H1 (cell line): ENCODE results near the gene ELOVL5. TPM values are rescaled to one million over a fixed set of nuclear protein-coding genes. Genes with fewer than 3 reads are reported as not detected.

Experiments used
- CTCF ChIA-PET: fragments of 300-600 bp; sonication (Branson Sonifier 250); formaldehyde crosslinking; loops from one replicate; lab custom pipeline; 2021; ENCODE audit not compliant: partially characterized antibody; lab: Charles Lee
- POLR2A ChIA-PET: fragments of 300-600 bp; sonication (Branson Sonifier 250); formaldehyde crosslinking; loops from one replicate; lab custom pipeline; 2021; ENCODE audit warnings: inconsistent platforms; ENCODE audit not compliant: partially characterized antibody; lab: Charles Lee
- DNase-seq, 2 experiments: peaks; one replicate each; pipeline versions ENCODE4 v3.0.0 to v3.0.0-alpha.2; 2010 to 2022; ENCODE audit warnings: low spot score in 2 of 2, low read depth in 1 of 2, mixed read lengths in 1 of 2
- FAIRE-seq: peaks from 2 replicates; lab custom pipeline; 2011; peaks lifted over from hg19 to GRCh38; lab: Jason Lieb, UNC
- H2AFZ ChIP-seq: 2 replicates; pipeline ENCODE4 v1.8.1; 2012; ENCODE audit warnings: low read length, inconsistent platforms
- H2AK5ac ChIP-seq: 2 replicates; pipeline ENCODE4 v1.6.1; 2013; ENCODE audit warnings: low read depth, low read length
- H2BK120ac ChIP-seq: replicated peaks from 2 replicates; pipeline ENCODE3; 2013; ENCODE audit warnings: low read depth, low read length, inconsistent platforms
- H2BK12ac ChIP-seq: 2 replicates; pipeline ENCODE4 v1.6.1; 2013; ENCODE audit warnings: low read depth, low read length
- H2BK15ac ChIP-seq: 2 replicates; pipeline ENCODE4 v1.6.1; 2013; ENCODE audit warnings: low read length
- H2BK20ac ChIP-seq: 2 replicates; pipeline ENCODE4 v1.6.1; 2013; ENCODE audit warnings: low read length
- H2BK5ac ChIP-seq: 2 replicates; pipeline ENCODE4 v1.6.1; 2013; ENCODE audit warnings: low read depth, low read length
- H3K14ac ChIP-seq: 2 replicates; pipeline ENCODE4 v1.6.1; 2013; ENCODE audit warnings: inconsistent platforms; ENCODE audit not compliant: insufficient read length
- H3K18ac ChIP-seq: 2 replicates; pipeline ENCODE4 v1.6.1; 2013; ENCODE audit warnings: low read length; ENCODE audit errors: extremely low read depth
- H3K23ac ChIP-seq: 2 replicates; pipeline ENCODE4 v1.6.1; 2013; ENCODE audit warnings: inconsistent platforms; ENCODE audit not compliant: insufficient read length
- H3K23me2 ChIP-seq: 2 replicates; pipeline ENCODE4 v1.6.1; 2013; ENCODE audit warnings: low read depth, low read length
- H3K27ac ChIP-seq: 2 replicates; pipeline ENCODE4 v1.6.1; 2011; ENCODE audit warnings: low read depth, low read length, inconsistent platforms
- H3K27me3 ChIP-seq, 4 experiments: replicated peaks in 1 of 4; 1 replicate in 1 of 4; 2 replicates in 3 of 4; pipeline versions ENCODE4 v1.6.1 to v1.8.1; 2011 to 2013; ENCODE audit warnings: low read length in 3 of 4, mild to moderate bottlenecking in 3 of 4, inconsistent platforms in 2 of 4, mixed read lengths in 2 of 4, moderate library complexity in 1 of 4; ENCODE audit not compliant: control insufficient read depth in 3 of 4, insufficient read depth in 3 of 4; ENCODE audit errors: extremely low read depth in 1 of 4
- H3K36me3 ChIP-seq, 4 experiments: 2 replicates each; pipeline versions ENCODE4 v1.6.1 to v1.8.1; 2011 to 2013; ENCODE audit warnings: mild to moderate bottlenecking in 4 of 4, low read length in 3 of 4, moderate library complexity in 2 of 4, control low read depth in 1 of 4, inconsistent platforms in 1 of 4; ENCODE audit not compliant: insufficient read depth in 4 of 4, control insufficient read depth in 2 of 4
- H3K4ac ChIP-seq: replicated peaks from 2 replicates; pipeline ENCODE3; 2013; ENCODE audit warnings: low read length, low read depth, mixed read lengths, inconsistent platforms; ENCODE audit not compliant: insufficient read length
- H3K4me1 ChIP-seq, 4 experiments: replicated peaks in 1 of 4; 1 replicate in 1 of 4; 2 replicates in 3 of 4; pipeline versions ENCODE4 v1.6.1 to v1.8.1; 2011 to 2013; ENCODE audit warnings: low read length in 3 of 4, inconsistent platforms in 2 of 4, mixed read lengths in 1 of 4; ENCODE audit not compliant: insufficient read depth in 4 of 4, control insufficient read depth in 3 of 4
- H3K4me2 ChIP-seq, 2 experiments: 2 replicates each; pipeline versions ENCODE4 v1.6.1 to v1.8.1; 2011 to 2013; ENCODE audit warnings: low read depth in 2 of 2, low read length in 2 of 2, control low read depth in 1 of 2, inconsistent platforms in 1 of 2, mild to moderate bottlenecking in 1 of 2; ENCODE audit not compliant: insufficient read depth in 1 of 2
- H3K4me3 ChIP-seq, 4 experiments: fragments of 200-600, 300-600 bp in 1 of 4; sonication (generic), shearing (Covaris generic), sonication (Bioruptor Twin) in 1 of 4; 2 replicates each; pipeline versions ENCODE4 v1.5.1 to v1.8.1; 2011 to 2016; ENCODE audit warnings: low read length in 4 of 4, low read depth in 3 of 4, control low read depth in 2 of 4, inconsistent platforms in 2 of 4, mild to moderate bottlenecking in 2 of 4, mixed read lengths in 1 of 4, moderate library complexity in 1 of 4; ENCODE audit not compliant: insufficient read depth in 2 of 4; ENCODE audit errors: extremely low read depth in 1 of 4
- H3K56ac ChIP-seq: replicated peaks from 2 replicates; pipeline ENCODE3; 2013; ENCODE audit warnings: low read depth, mild to moderate bottlenecking, mixed read lengths, low read length, inconsistent platforms; ENCODE audit not compliant: insufficient read length
- H3K79me1 ChIP-seq: 2 replicates; pipeline ENCODE4 v1.6.1; 2013; ENCODE audit warnings: low read depth, low read length, control low read depth
- H3K79me2 ChIP-seq, 2 experiments: 2 replicates each; pipeline versions ENCODE4 v1.6.1 to v1.8.1; 2012 to 2013; ENCODE audit warnings: low read length in 2 of 2, mild to moderate bottlenecking in 2 of 2, inconsistent platforms in 1 of 2; ENCODE audit not compliant: insufficient read depth in 2 of 2, control insufficient read depth in 1 of 2
- H3K9ac ChIP-seq, 4 experiments: replicated peaks in 1 of 4; 1 replicate in 1 of 4; 2 replicates in 3 of 4; pipeline versions ENCODE4 v1.6.1 to v1.8.1; 2011 to 2013; ENCODE audit warnings: low read depth in 3 of 4, low read length in 3 of 4, control low read depth in 2 of 4, mild to moderate bottlenecking in 2 of 4, moderate library complexity in 2 of 4, inconsistent platforms in 1 of 4; ENCODE audit errors: extremely low read depth in 1 of 4
- H3K9me3 ChIP-seq, 2 experiments: 2 replicates each; pipeline versions ENCODE4 v1.6.1 to v1.8.1; 2012 to 2013; ENCODE audit warnings: mild to moderate bottlenecking in 2 of 2, moderate library complexity in 2 of 2, control low read depth in 1 of 2, inconsistent platforms in 1 of 2, low read depth in 1 of 2, low read length in 1 of 2, mixed read lengths in 1 of 2; ENCODE audit not compliant: insufficient read depth in 2 of 2
- H4K20me1 ChIP-seq, 2 experiments: replicated peaks in 1 of 2; 2 replicates each; pipeline versions ENCODE3 to v1.8.1; 2011 to 2013; ENCODE audit warnings: inconsistent platforms in 2 of 2, low read length in 2 of 2, mild to moderate bottlenecking in 1 of 2; ENCODE audit not compliant: insufficient read depth in 2 of 2, control insufficient read depth in 1 of 2
- H4K5ac ChIP-seq: 2 replicates; pipeline ENCODE4 v1.6.1; 2013; ENCODE audit warnings: low read length, low read depth, mixed read lengths, inconsistent platforms; ENCODE audit not compliant: insufficient read length
- H4K8ac ChIP-seq: 2 replicates; pipeline ENCODE4 v1.8.0; 2013; ENCODE audit warnings: mild to moderate bottlenecking, moderate library complexity, low read length, inconsistent platforms; ENCODE audit not compliant: insufficient read depth; ENCODE audit errors: extremely low read depth
- H4K91ac ChIP-seq: replicated peaks from 2 replicates; pipeline ENCODE3; 2013; ENCODE audit warnings: low read length, mixed read lengths, inconsistent platforms; ENCODE audit not compliant: insufficient read length
- BACH1 ChIP-seq: IDR thresholded peaks from 2 replicates; pipeline ENCODE4 v1.6.1; 2012; ENCODE audit warnings: low read length, improper control_type of control experiment
- BRCA1 ChIP-seq: IDR thresholded peaks from 2 replicates; pipeline ENCODE4 v1.6.1; 2012; ENCODE audit warnings: low read depth, low read length, improper control_type of control experiment
- CBX5 ChIP-seq: fragments of 300-800, 300-1000 bp; sonication (generic); IDR thresholded peaks from 2 replicates; pipeline ENCODE4 v1.7.1; 2016; ENCODE audit warnings: antibody characterized with exemption, low read length, low read depth
- E2F6 ChIP-seq: IDR thresholded peaks from 2 replicates; pipeline ENCODE4 v1.6.1; 2012; ENCODE audit warnings: inconsistent platforms
- GABPA ChIP-seq: IDR thresholded peaks from 2 replicates; pipeline ENCODE4 v1.6.1; 2011; ENCODE audit warnings: mild to moderate bottlenecking, low read length, moderate library complexity, borderline replicate concordance; ENCODE audit not compliant: insufficient read depth
- GTF2F1 ChIP-seq: IDR thresholded peaks from 2 replicates; pipeline ENCODE4 v1.6.1; 2012; ENCODE audit warnings: low read depth, low read length, improper control_type of control experiment, borderline replicate concordance
- MAX ChIP-seq: IDR thresholded peaks from 2 replicates; pipeline ENCODE4 v1.6.1; 2012; ENCODE audit warnings: inconsistent platforms
- NANOG ChIP-seq: IDR thresholded peaks from 2 replicates; pipeline ENCODE4 v1.6.1; 2011; ENCODE audit warnings: low read length, low read depth, mild to moderate bottlenecking, inconsistent platforms; ENCODE audit not compliant: insufficient read depth, poor library complexity, severe bottlenecking
- NRF1 ChIP-seq: IDR thresholded peaks from 2 replicates; pipeline ENCODE4 v1.6.1; 2011; ENCODE audit warnings: mild to moderate bottlenecking, low read depth, low read length, improper control_type of control experiment
- RBBP5 ChIP-seq: IDR thresholded peaks from 2 replicates; pipeline ENCODE4 v1.7.1; 2012; ENCODE audit warnings: low read depth, mild to moderate bottlenecking, inconsistent platforms, low read length, moderate library complexity, borderline replicate concordance
- RFX5 ChIP-seq: IDR thresholded peaks from 2 replicates; pipeline ENCODE4 v1.6.1; 2011; ENCODE audit warnings: low read depth, low read length, improper control_type of control experiment, borderline replicate concordance
- SP4 ChIP-seq: IDR thresholded peaks from 2 replicates; pipeline ENCODE4 v1.6.1; 2012; ENCODE audit warnings: low read length, inconsistent platforms
- SRF ChIP-seq: IDR thresholded peaks from 2 replicates; pipeline ENCODE4 v1.6.1; 2011; ENCODE audit warnings: mild to moderate bottlenecking, low read depth, low read length, moderate library complexity
- WGBS, 2 experiments: shearing (Covaris generic) in 1 of 2; methylation state at CpG; one replicate each; pipeline versions ENCODE4 v1.1.6 to v1.1.7; 2013 to 2015; ENCODE audit warnings: low lambda C conversion rate in 2 of 2, mixed read lengths in 2 of 2, inconsistent platforms in 1 of 2, low coverage in 1 of 2, missing lambda C conversion rate in 1 of 2; ENCODE audit not compliant: insufficient replicate concordance in 2 of 2, insufficient coverage in 1 of 2, insufficient read length in 1 of 2; ENCODE audit errors: extremely low coverage in 1 of 2, missing lambda C conversion rate in 1 of 2; 5-methylcytosine and 5-hydroxymethylcytosine counted together
- polyA plus RNA-seq, 7 experiments: library from polyadenylated mRNA; depleted of rRNA in 3 of 7; stranded (reverse) in 5 of 7; unstranded in 2 of 7; fragments of >200 nt in 5 of 7; fragments of 200-250 nt in 2 of 7; gene quantifications; 1 replicate in 5 of 7; 2 replicates in 1 of 7; 4 replicates in 1 of 7; pipeline versions ENCODE4 v1.2.1 to v1.2.3, GENCODE V29; 2011 to 2013; ENCODE audit warnings: missing spikeins in 2 of 7, mixed read lengths in 2 of 7
- total RNA-seq: library from RNA; stranded (reverse); fragmentation: NEBNext Ultra II Directional; extraction: Animal tissue kit (Norgen Biotek cat#: 25700); gene quantifications from 2 replicates; pipeline ENCODE4 v1.2.1, GENCODE V29; 2021

ELOVL5 gene
- total and polyA plus RNA-seq, 2 of the 8 experiments (the other 6 are each of a cell fraction or from before 2014, with no cell fraction given) = 113 to 156 TPM

- Histone ChIP-seq H3K18ac (no peak overlapping the region), H3K79me2 (peaks cover 15 to 92% of the 10 kb centered on the region in 2 experiments; a peak in 3 of 4 replicates), H3K27me3 (no peaks in the 10 kb centered on the region), H4K5ac (no peak overlapping the region), H4K91ac (no peak overlapping the region), H3K4ac (no peak overlapping the region), H3K14ac (no peak overlapping the region), H3K9me3 (no peaks in the 10 kb centered on the region), H3K56ac (no peak overlapping the region), H2BK120ac (no peak overlapping the region), H4K20me1 (peaks cover 9 to 21% of the 10 kb centered on the region in 2 experiments), H2AK5ac (no peak overlapping the region), H3K4me1 (peaks cover 0 to 3% (median 1%) of the 10 kb centered on the region in 4 experiments; a peak in 1 of 7 replicates), H3K36me3 (no peaks in the 10 kb centered on the region; a peak in 1 of 8 replicates), H3K4me2 (no peak overlapping the region), H3K23ac (no peak overlapping the region), H3K9ac (no peak overlapping the region), H3K27ac (no peak overlapping the region), H2BK15ac (no peak overlapping the region), H2BK20ac (no peak overlapping the region), H2BK5ac (no peak overlapping the region), H3K4me3 (no peak overlapping the region), H3K23me2 (no peaks in the 10 kb centered on the region), H2BK12ac (no peak overlapping the region), H2AFZ (no peak overlapping the region), H4K8ac (no peak overlapping the region), H3K79me1 (peaks cover 5% of the 10 kb centered on the region; the same call in 1 of the 2 replicates)
- FAIRE-seq (no peak), DNase-seq (no peak)
- CTCF ChIA-PET = interaction anchor here (0.8 to 1.7 kb wide), 3 partner anchors 100 to 168 kb away, joined by 3 to 4 read pairs (median 3); no protein-coding TSS in a partner anchor
- WGBS, 2 experiments = 91% methylated on average over 2 of the region's 2 CpGs; no CpG with 5 or more reads in 1 of the 2 experiments
- POLR2A ChIA-PET = no interaction called here
- TF ChIP-seq RFX5 (no peak), NANOG (no peak), RBBP5 (no peak), NRF1 (no peak), SP4 (no peak), MAX (no peak), SRF (no peak), CBX5 (no peak), BRCA1 (no peak), GTF2F1 (no peak), GABPA (no peak), BACH1 (no peak), E2F6 (no peak)
Observed at GRCh38 chr6:53317861-53318260, 30.9 kb downstream of the ELOVL5 start.
